SK-N-SH treated with all-trans-retinoic acid at 6 μM for 48 hours (cell line): ENCODE measurements around the gene PABPN1L.

ENCODE experiments used
- CREB5 ChIP-seq: fragments of 250-450 bp; sonication (Bioruptor Pico); IDR thresholded peaks from 2 replicates; pipeline ENCODE4 v1.5.1; 2020; ENCODE audit warnings: low read depth, mild to moderate bottlenecking, moderate library complexity
- GLIS3 ChIP-seq: fragments of 250-450 bp; sonication (Bioruptor Pico); IDR thresholded peaks from 2 replicates; pipeline ENCODE4 v1.5.0; 2020; ENCODE audit warnings: mild to moderate bottlenecking, moderate library complexity
- OSR1 ChIP-seq: fragments of 250-450 bp; sonication (Bioruptor Pico); IDR thresholded peaks from 2 replicates; pipeline ENCODE4 v1.8.0; 2022; ENCODE audit warnings: moderate library complexity, mild to moderate bottlenecking, inconsistent platforms
- SNAI2 ChIP-seq: fragments of 250-450 bp; sonication (Bioruptor Pico); IDR thresholded peaks from 2 replicates; pipeline ENCODE4 v1.5.0; 2020; ENCODE audit warnings: mild to moderate bottlenecking, moderate library complexity
- ZNF565 ChIP-seq: fragments of 450-650 bp; formaldehyde crosslinking; conservative IDR thresholded peaks from 2 replicates; pipeline ENCODE4 v1.5.0; 2020; ENCODE audit warnings: low read depth, mild to moderate bottlenecking, moderate library complexity
- ZNF70 ChIP-seq: fragments of 450-650 bp; formaldehyde crosslinking; IDR thresholded peaks from 2 replicates; pipeline ENCODE4 v1.5.0; 2020; ENCODE audit warnings: mild to moderate bottlenecking, moderate library complexity

DNA sequence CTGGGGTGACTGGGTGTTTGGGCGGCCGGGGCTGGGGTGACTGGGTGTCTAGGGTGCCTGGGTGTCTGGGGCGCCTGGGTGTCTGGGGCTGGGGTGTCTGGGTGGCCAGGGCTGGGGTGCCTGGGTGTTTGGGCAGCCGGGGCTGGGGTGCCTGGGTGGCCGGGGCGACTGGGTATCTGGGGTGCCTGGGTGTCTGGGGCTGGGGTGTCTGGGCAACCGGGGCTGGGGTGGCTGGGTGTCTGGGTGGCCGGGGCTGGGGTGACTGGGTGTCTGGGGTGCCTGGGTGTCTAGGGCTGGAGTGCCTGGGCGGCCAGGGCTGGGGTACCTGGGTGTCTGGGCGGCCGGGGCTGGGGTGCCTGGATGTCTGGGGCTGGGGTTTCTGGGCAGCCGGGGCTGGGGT, 41.3 kb downstream of the PABPN1L start:
- no peak for TF ChIP-seq OSR1 (CRISPR knock-in tag)
- no peak for TF ChIP-seq ZNF565 (CRISPR knock-in tag)
- no peak for TF ChIP-seq SNAI2 (CRISPR knock-in tag)
- no peak for TF ChIP-seq CREB5 (CRISPR knock-in tag)
- TF ChIP-seq ZNF70 (CRISPR knock-in tag): no peak
- no peak for TF ChIP-seq GLIS3
